Measurements from ENCODE around the gene ME3. TPM values are rescaled to one million over a fixed set of nuclear protein-coding genes. Genes with fewer than 3 reads are reported as not detected.

ME3 gene
- total RNA-seq, 1 experiment from 2014 or later: 1.8 TPM

GRCh38 chr11:86669424-86669823 lies 3.0 kb downstream of the ME3 start:
- no peaks in the 10 kb centered on the region for H3K36me3 Mint-ChIP-seq
- H3K27ac Mint-ChIP-seq: no peak overlapping the region
- no peak overlapping the region for H3K4me3 Mint-ChIP-seq
- POLR2A ChIA-PET: no interaction called here
- CTCF ChIA-PET: no interaction called here
- peaks cover 49% of the 10 kb centered on the region for H3K27me3 Mint-ChIP-seq (ENCODE audit: low read depth)
- no peaks in the 10 kb centered on the region for H3K9me3 Mint-ChIP-seq
- no peak for DNase-seq (ENCODE audit: low spot score)
- TF ChIP-seq CREM (CRISPR knock-in tag; IDR thresholded peaks at IDR 0.05) (no peak), GABPB1 (CRISPR knock-in tag; IDR thresholded peaks at IDR 0.05) (no peak), ZNF263 (CRISPR knock-in tag; IDR thresholded peaks at IDR 0.05; ENCODE audit: low read depth) (no peak), ETV6 (CRISPR knock-in tag; IDR thresholded peaks at IDR 0.05) (no peak), HMGXB4 (CRISPR knock-in tag; IDR thresholded peaks at IDR 0.05) (no peak), ZMAT4 (CRISPR knock-in tag; IDR thresholded peaks at IDR 0.05) (no peak), FOXJ3 (CRISPR knock-in tag; IDR thresholded peaks at IDR 0.05; ENCODE audit: borderline replicate concordance) (no peak), PRRX2 (CRISPR knock-in tag; IDR thresholded peaks at IDR 0.05) (no peak), NFYB (CRISPR knock-in tag; conservative IDR thresholded peaks at IDR 0.05; ENCODE audit: low read depth) (no peak), GTF2I (CRISPR knock-in tag; conservative IDR thresholded peaks at IDR 0.05) (no peak), IRF2 (CRISPR knock-in tag; IDR thresholded peaks at IDR 0.05; ENCODE audit: borderline replicate concordance, low read depth) (no peak), IRF1 (CRISPR knock-in tag; IDR thresholded peaks at IDR 0.05) (no peak), PREB (CRISPR knock-in tag; IDR thresholded peaks at IDR 0.05; ENCODE audit: borderline replicate concordance) (no peak), E2F4 (CRISPR knock-in tag; IDR thresholded peaks at IDR 0.05; ENCODE audit: borderline replicate concordance, low read depth) (no peak), STAT6 (CRISPR knock-in tag; conservative IDR thresholded peaks at IDR 0.05; ENCODE audit: low read depth) (no peak), ZNF317 (CRISPR knock-in tag; IDR thresholded peaks at IDR 0.05; ENCODE audit: borderline replicate concordance, low read depth) (no peak), AFF4 (CRISPR knock-in tag; IDR thresholded peaks at IDR 0.05; ENCODE audit: borderline replicate concordance) (no peak), SMAD3 (CRISPR knock-in tag; IDR thresholded peaks at IDR 0.05; ENCODE audit: borderline replicate concordance) (no peak)
- H3K4me1 Mint-ChIP-seq: peaks cover 25% of the 10 kb centered on the region
- ATAC-seq: no peak
